Measurements from ENCODE around the gene GOLM1. TPM values are rescaled to one million over a fixed set of nuclear protein-coding genes. Genes with fewer than 3 reads are reported as not detected.
A peak's percentile ranks its signal among the peaks of the same experiment; 100 is the strongest.

The GOLM1 gene
- total RNA-seq, 4 donors from 2014 or later, result 52.7 to 59.7 (median 56.2) TPM

GRCh38 chr9:86116425-86116824 lies 17.1 kb upstream of the GOLM1 start:
- H3K27ac ChIP-seq, result no peak overlapping the region
- DNase-seq, result no peak

GRCh38 chr9:86115886-86116285 lies 16.5 kb upstream of the GOLM1 start:
- Histone ChIP-seq H3K9me3 (no peaks in the 10 kb centered on the region), H3K36me3 (no peaks in the 10 kb centered on the region), H3K4me1 (no peaks in the 10 kb centered on the region), H3K27ac (no peak overlapping the region), H3K4me3 (no peak overlapping the region), H3K27me3 (no peaks in the 10 kb centered on the region)
- TF ChIP-seq CTCF (IDR thresholded peaks at IDR 0.05), result no peak
- TF ChIP-seq POLR2A (IDR thresholded peaks at IDR 0.05), result no peak
- no peak for DNase-seq

More at GRCh38 chr9:86116425-86116824, 17.1 kb upstream of the GOLM1 start:
- H3K27me3 ChIP-seq, result no peaks in the 10 kb centered on the region
- H3K36me3 ChIP-seq, result no peaks in the 10 kb centered on the region
- H3K9me3 ChIP-seq, result no peaks in the 10 kb centered on the region
- no peaks in the 10 kb centered on the region for H3K4me1 ChIP-seq
- H3K4me3 ChIP-seq, result no peak overlapping the region
- TF ChIP-seq POLR2A (IDR thresholded peaks at IDR 0.05), result no peak
- TF ChIP-seq CTCF (IDR thresholded peaks at IDR 0.05), result no peak

GRCh38 chr9:86112057-86112456 lies 12.7 kb upstream of the GOLM1 start:
- no peak for DNase-seq

GRCh38 chr9:86102626-86103025 lies 3.3 kb upstream of the GOLM1 start:
- Histone ChIP-seq H3K4me1 (peaks cover 0 to 7% (median 3%) of the 10 kb centered on the region in 4 donors), H3K9me3 (no peaks in the 10 kb centered on the region), H3K36me3 (no peaks in the 10 kb centered on the region), H3K4me3 (no peak overlapping the region), H3K27ac (no peak overlapping the region), H3K27me3 (no peaks in the 10 kb centered on the region)
- no peak for DNase-seq
- no peak for TF ChIP-seq CTCF (IDR thresholded peaks at IDR 0.05)

More at GRCh38 chr9:86112057-86112456, 12.7 kb upstream of the GOLM1 start:
- Histone ChIP-seq H3K4me3 (no peak overlapping the region), H3K27me3 (no peaks in the 10 kb centered on the region), H3K27ac (no peak overlapping the region), H3K4me1 (no peaks in the 10 kb centered on the region), H3K9me3 (no peaks in the 10 kb centered on the region), H3K36me3 (no peaks in the 10 kb centered on the region)
- TF ChIP-seq CTCF (IDR thresholded peaks at IDR 0.05) (no peak), POLR2A (IDR thresholded peaks at IDR 0.05) (no peak)

- no peaks in the 10 kb centered on the region for H3K27me3 ChIP-seq
- H3K27ac ChIP-seq, result peak overlapping the region; percentile 42 to 84 (median 65)
- H3K4me3 ChIP-seq, result peak overlapping the region; percentile 46 to 82 (median 68)
- H3K36me3 ChIP-seq, result no peaks in the 10 kb centered on the region
- peak in 2 of 3 donors; percentile 57 to 77 for DNase-seq
- peak in 1 of 6 experiments; percentile 26 for TF ChIP-seq CTCF (IDR thresholded peaks at IDR 0.05)
- peak in 1 of 2 donors; percentile 34 for TF ChIP-seq POLR2A (IDR thresholded peaks at IDR 0.05)
- no peaks in the 10 kb centered on the region for H3K9me3 ChIP-seq
- peaks cover 0 to 11% (median 3%) of the 10 kb centered on the region in 4 donors for H3K4me1 ChIP-seq
These were observed 475 bp upstream of the GOLM1 start for GRCh38 chr9:86099701-86100364.

All from Peyer's patch (tissue), 4 donors.